Muscle layer of duodenum (tissue), 2 donors: ENCODE data around the gene METTL17.
"Not testable (repeated sequence)": the region's sequence is repeated elsewhere in the genome, so short reads cannot be mapped to it uniquely, and the experiment has no call there.

Experiments used
- H3K27ac ChIP-seq: one replicate; pipeline ENCODE4 v1.7.0; 2013; ENCODE audit warnings: mild to moderate bottlenecking, low read length
- H3K27me3 ChIP-seq: one replicate; pipeline ENCODE4 v1.7.0; 2013; ENCODE audit warnings: low read depth, mild to moderate bottlenecking, control low read depth, low read length
- H3K36me3 ChIP-seq, 2 donors: one replicate each; pipeline ENCODE4 v1.7.0; 2013; ENCODE audit warnings: low read length in 2 of 2, control low read depth in 1 of 2, mild to moderate bottlenecking in 1 of 2; ENCODE audit not compliant: insufficient read depth in 2 of 2, control insufficient read depth in 1 of 2
- H3K4me1 ChIP-seq, 2 donors: one replicate each; pipeline ENCODE4 v1.7.0; 2013; ENCODE audit warnings: low read length in 2 of 2, mild to moderate bottlenecking in 2 of 2, control low read depth in 1 of 2, moderate library complexity in 1 of 2; ENCODE audit not compliant: insufficient read depth in 2 of 2, control insufficient read depth in 1 of 2
- H3K4me3 ChIP-seq, 2 donors: one replicate each; pipeline ENCODE4 v1.7.0; 2013; ENCODE audit warnings: low read length in 2 of 2, low read depth in 1 of 2, mild to moderate bottlenecking in 1 of 2
- H3K9me3 ChIP-seq, 2 donors: one replicate each; pipeline ENCODE4 v1.7.0; 2013; ENCODE audit warnings: low read length in 2 of 2, control low read depth in 1 of 2, mild to moderate bottlenecking in 1 of 2; ENCODE audit not compliant: control insufficient read depth in 1 of 2
- donor health status: healthy.

Gene METTL17

DNA sequence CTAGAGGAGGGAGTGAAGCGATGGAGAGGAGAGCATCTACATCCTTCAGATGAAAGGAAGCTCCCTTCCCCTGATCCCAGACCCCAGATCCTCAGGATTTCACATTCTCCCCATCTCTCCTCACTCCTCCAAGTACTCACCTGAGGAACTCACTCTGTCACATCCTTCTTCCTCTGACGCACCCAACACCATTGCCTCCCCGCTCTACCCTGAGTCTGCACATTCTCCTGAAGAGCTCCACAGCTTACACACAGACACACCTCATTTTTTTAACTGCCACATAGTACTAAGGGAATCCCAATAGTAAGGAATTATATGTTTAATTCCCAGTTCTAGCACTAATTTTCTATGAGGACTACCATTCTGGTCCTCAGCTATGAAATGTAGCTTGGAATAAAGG is 16.3 kb upstream of the METTL17 start:
- H3K4me3 ChIP-seq = no peak overlapping the region
- no peak overlapping the region for H3K27ac ChIP-seq
- no peaks in the 10 kb centered on the region for H3K4me1 ChIP-seq
- H3K27me3 ChIP-seq = no peaks in the 10 kb centered on the region
- H3K9me3 ChIP-seq = no peaks in the 10 kb centered on the region
- H3K36me3 ChIP-seq = no peaks in the 10 kb centered on the region

DNA sequence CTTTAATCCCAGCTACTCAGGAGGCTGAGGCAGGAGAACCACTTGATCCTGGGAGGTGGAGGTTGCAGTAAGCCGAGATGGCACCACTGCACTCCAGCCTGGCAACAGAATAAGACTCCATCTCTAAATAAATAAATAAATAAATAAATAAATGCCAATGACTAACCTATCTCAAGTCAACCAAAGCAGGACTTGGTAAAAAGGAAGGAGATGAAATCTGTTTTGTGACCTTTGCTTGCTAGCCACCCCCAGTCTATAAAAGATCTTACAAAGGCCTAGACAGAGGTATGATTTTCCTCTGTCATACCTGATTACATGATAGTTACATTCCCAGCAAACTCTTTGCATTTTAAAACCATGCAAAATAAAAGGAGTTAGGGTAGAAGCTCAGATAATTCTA is 13.5 kb upstream of the METTL17 start:
- H3K9me3 ChIP-seq = no peaks in the 10 kb centered on the region
- H3K4me3 ChIP-seq = no peak overlapping the region
- H3K36me3 ChIP-seq = no peaks in the 10 kb centered on the region
- H3K27me3 ChIP-seq = no peaks in the 10 kb centered on the region
- no peaks in the 10 kb centered on the region for H3K4me1 ChIP-seq
- no peak overlapping the region for H3K27ac ChIP-seq

DNA sequence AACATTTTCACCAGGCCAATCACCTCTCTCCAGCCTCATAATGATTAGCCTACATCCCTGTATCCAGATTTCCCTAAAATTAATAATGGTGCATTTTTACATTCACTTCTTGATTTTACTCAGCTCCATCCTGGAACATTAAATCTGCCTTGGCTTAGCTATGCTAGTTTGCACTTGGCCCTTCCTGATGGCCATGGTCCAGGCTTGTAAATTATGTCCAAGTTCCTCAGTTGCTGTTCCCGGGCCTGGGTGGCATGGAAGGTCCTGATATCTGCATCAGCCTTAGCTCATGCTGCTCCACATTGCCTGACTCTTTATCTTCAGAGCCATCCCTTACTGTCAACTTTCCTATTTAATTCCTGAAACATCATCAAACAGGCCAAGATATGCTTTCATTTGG is 11.1 kb upstream of the METTL17 start:
- Histone ChIP-seq H3K4me1 (no peaks in the 10 kb centered on the region), H3K36me3 (no peaks in the 10 kb centered on the region), H3K27ac (no peak overlapping the region), H3K27me3 (no peaks in the 10 kb centered on the region), H3K4me3 (no peak overlapping the region), H3K9me3 (no peaks in the 10 kb centered on the region)

DNA sequence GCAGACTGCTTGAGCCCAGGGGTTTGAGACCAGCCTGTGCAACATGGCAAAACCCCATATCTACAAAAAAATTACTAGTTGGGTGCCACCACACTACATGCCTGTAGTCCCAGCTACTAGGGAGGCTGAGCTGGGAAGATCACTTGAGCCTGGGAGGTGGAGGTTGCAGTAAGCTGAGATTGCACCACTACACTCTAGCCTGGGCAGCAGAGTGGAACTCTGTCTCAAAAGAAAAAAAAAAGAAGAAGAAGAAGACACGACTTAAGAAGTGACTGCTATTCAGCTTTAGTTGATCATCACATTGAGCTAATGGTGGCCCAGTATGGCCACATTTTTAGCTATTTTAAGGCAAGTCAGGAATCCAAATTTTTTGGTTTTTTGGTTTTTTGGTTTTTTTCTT is 8.9 kb upstream of the METTL17 start:
- Histone ChIP-seq H3K36me3 (no peaks in the 10 kb centered on the region), H3K4me1 (no peaks in the 10 kb centered on the region), H3K4me3 (no peak overlapping the region), H3K27me3 (no peaks in the 10 kb centered on the region), H3K9me3 (no peaks in the 10 kb centered on the region), H3K27ac (no peak overlapping the region)

DNA sequence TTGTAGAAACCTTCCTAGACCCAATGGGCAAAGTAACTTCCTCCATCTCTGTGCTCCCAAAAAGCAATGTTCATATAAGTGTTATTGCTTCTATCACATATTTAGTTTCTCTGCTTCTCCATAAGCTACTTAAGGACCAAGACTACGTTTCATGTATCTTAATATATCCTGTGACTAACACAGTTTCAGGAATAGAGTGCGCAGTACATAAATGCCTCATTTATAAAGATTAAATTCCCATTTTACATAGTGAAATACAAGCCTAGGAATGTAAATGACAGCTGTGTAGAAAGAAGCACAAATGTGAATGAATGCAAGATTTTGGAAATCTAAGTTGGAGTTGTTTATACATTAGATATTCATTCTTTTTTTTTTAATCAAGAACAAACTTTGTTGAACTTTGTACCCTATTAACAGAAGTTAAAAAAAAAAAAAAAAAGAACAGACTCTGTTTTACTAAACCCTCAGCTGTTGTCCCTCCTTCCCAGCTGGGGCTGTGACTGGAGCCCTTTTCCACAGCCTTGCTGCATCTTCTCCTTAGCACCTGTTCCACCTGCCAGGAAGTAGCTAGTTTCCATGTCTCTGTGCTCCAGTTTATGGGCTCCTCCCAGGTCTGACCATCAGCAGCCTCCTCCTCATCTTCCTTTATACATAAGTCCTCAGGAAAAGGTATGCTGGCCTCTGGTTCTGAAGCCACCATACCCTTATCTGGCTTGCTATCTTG is 7.0 kb upstream of the METTL17 start:
- no peaks in the 10 kb centered on the region for H3K4me1 ChIP-seq
- H3K36me3 ChIP-seq = no peaks in the 10 kb centered on the region
- H3K27me3 ChIP-seq = no peaks in the 10 kb centered on the region
- no peaks in the 10 kb centered on the region for H3K9me3 ChIP-seq
- H3K27ac ChIP-seq = no peak overlapping the region
- H3K4me3 ChIP-seq = no peak overlapping the region

DNA sequence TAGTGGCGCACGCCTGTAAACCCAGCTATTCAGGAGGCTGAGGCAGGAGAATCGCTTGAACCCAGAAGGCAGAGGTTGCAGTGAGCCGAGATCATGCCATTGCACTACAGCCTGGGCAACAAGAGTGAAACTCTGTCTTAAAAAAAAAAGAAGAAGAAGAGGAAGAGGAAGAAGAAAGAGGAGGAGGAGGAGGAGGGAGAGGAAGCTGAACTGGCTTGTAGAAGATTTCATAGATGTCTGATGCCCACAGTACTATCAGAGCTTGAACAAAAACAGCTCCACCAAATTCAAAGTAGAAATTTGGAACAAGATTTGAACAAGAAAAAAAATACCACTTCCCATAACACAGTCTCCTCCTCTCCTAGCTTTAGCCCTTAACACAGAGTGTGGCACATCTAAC is 4.1 kb upstream of the METTL17 start:
- H3K27ac ChIP-seq, H3K4me3 ChIP-seq, H3K9me3 ChIP-seq: not testable (repeated sequence)

DNA sequence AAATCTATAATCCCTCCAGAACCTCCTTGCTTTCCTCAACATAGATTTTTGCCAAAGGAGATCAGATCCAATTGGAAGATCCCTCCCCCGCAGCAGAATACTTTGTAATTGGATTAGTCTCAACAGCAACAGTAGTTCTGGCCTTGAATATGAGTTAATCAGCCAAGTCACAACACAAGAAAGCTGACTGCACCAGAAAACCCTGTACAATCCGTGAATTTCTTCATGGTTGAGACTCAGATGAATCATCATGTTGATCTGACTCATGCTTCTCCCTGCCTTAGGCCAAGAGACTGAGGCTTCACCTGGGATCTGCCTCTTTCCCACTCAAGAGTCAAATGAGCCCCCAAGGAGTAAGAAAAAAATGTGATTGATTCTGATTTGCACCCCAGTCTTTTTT is 3.0 kb upstream of the METTL17 start:
- no peaks in the 10 kb centered on the region for H3K9me3 ChIP-seq
- no peak overlapping the region for H3K27ac ChIP-seq
- H3K4me1 ChIP-seq = peaks cover 12 to 17% of the 10 kb centered on the region in 2 donors
- peaks cover 0 to 2% of the 10 kb centered on the region in 2 donors for H3K36me3 ChIP-seq
- no peaks in the 10 kb centered on the region for H3K27me3 ChIP-seq
- no peak overlapping the region for H3K4me3 ChIP-seq

More for the DNA sequence above, 4.1 kb upstream of the METTL17 start:
- not testable (repeated sequence) for H3K36me3 ChIP-seq, H3K4me1 ChIP-seq, H3K27me3 ChIP-seq

DNA sequence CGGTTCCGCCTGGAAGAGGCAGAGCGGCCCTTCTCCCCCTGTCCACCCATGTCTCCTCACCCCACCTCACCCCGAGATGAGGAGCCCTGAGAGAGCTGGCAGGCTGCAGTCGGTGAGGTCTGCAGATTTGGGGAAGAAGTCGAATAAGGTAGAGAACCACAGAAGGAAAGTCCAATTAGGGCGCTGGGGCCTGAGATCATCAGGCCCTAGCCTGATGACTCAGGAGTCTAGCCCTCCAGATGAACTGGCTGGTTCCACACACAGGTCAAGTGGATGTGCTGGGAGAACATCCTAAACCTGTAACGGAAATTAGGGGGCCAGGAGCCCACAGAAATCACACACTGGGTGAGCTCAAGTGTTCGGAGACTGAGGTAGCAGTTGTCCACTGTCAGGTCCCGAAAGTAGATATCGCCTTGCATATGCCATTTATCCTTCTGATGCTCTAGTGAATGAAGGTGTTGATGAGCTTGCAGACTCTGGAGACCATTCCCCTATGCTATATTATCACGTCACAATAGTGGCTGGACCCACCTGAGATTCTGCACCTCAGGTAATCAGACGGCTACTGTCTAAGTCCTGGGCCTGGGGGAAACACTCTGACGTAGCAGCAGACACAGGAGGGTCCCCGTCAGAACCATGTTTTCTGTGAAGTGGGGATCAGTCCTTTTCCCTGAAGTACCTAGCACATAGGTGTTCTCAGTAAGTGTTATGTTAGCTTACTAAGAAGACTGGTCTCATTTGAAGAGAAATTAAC is 886 bp upstream of the METTL17 start:
- peaks cover 12 to 21% of the 10 kb centered on the region in 2 donors for H3K4me1 ChIP-seq
- peak overlapping the region; percentile 89 for H3K27ac ChIP-seq
- H3K9me3 ChIP-seq = no peaks in the 10 kb centered on the region
- H3K36me3 ChIP-seq = peaks cover 16 to 23% of the 10 kb centered on the region in 2 donors
- H3K4me3 ChIP-seq = peak overlapping the region; percentile 22 to 47
- H3K27me3 ChIP-seq = no peaks in the 10 kb centered on the region

DNA sequence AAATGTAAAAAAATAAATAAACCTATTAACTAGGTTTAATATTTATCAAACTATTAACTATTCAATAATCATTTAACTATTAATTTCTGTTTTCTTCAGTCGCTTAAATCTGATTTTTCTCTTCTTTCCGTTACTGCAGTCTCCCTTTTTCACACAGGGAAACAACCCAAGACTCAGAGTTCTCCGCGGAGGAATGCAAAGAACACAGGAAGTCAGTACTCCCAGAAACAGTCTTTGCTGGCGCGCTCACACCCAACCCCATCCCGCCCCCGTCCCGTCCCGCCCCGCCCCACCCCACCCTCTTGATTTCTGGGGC is 351 bp upstream of the METTL17 start:
- peak overlapping the region; percentile 89 for H3K27ac ChIP-seq
- H3K9me3 ChIP-seq = no peaks in the 10 kb centered on the region
- H3K36me3 ChIP-seq = peaks cover 22 to 28% of the 10 kb centered on the region in 2 donors
- H3K4me3 ChIP-seq = peak overlapping the region; percentile 47 to 99
- no peaks in the 10 kb centered on the region for H3K27me3 ChIP-seq
- H3K4me1 ChIP-seq = peaks cover 12 to 21% of the 10 kb centered on the region in 2 donors

DNA sequence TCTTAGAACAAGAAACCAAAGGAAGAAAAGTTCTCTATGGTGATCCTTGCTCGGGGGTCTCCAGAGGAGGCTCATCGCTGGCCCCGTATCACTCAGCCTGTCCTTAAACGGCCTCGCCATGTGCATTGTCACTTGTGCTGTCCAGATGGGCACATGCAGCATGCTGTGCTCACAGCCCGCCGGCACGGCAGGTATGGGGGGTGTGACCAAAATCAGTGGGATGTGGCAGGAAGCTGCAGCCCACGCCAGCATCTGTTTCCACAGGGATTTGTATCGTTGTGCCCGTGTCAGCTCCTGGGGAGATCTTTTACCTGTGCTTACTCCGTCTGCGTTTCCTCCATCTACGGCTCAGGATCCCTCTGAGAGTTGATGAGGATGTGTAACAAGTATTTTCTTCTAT is 6.7 kb downstream of the METTL17 start:
- Histone ChIP-seq H3K27ac (no peak overlapping the region), H3K4me3 (no peak overlapping the region), H3K27me3 (no peaks in the 10 kb centered on the region), H3K4me1 (peaks cover 0 to 7% of the 10 kb centered on the region in 2 donors), H3K36me3 (peaks cover 45 to 55% of the 10 kb centered on the region in 2 donors), H3K9me3 (no peaks in the 10 kb centered on the region)

DNA sequence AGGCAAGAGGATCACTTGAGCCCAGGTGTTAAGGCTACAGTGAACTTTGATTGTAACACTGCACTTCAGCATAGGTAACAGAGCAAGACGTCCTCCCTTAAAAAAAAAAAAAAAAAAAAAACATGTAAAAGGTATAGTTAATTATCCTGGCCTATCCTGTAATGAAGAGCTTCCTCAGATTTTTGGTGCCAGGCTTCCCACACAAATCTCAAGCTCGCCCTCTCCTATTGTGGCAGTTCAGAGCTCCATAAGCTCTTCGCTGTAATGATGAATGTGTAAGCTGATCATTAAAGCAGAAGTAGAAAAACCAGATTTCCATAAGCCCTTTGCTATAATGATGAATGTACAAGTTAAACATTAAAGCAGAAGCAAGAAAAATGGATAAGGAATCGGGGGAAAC is 7.3 kb downstream of the METTL17 start:
- Histone ChIP-seq H3K9me3 (no peaks in the 10 kb centered on the region), H3K36me3 (peaks cover 42 to 50% of the 10 kb centered on the region in 2 donors), H3K4me3 (no peak overlapping the region), H3K4me1 (peaks cover 0 to under 1% of the 10 kb centered on the region in 2 donors), H3K27ac (no peak overlapping the region), H3K27me3 (no peaks in the 10 kb centered on the region)
